Hepatic stellate cell (primary cell): ENCODE results near the gene BNC2.
"Not testable (repeated sequence)": the region's sequence is repeated elsewhere in the genome, so short reads cannot be mapped to it uniquely, and the experiment has no call there.

Source experiments
- DNase-seq: peaks from one replicate; pipeline ENCODE4 v3.0.0; 2011; ENCODE audit warnings: low spot score

Gene BNC2

GRCh38 chr9:16501726-16502125 is 368.7 kb downstream of the BNC2 start:
- DNase-seq = no peak

- no peak for DNase-seq
Measured at GRCh38 chr9:16501141-16501540, 369.3 kb downstream of the BNC2 start.

- DNase-seq = no peak
Measured at GRCh38 chr9:16500386-16500785, 370.1 kb downstream of the BNC2 start.

- no peak for DNase-seq
Measured at GRCh38 chr9:16499892-16500291, 370.6 kb downstream of the BNC2 start.

GRCh38 chr9:16496908-16497307 is 373.6 kb downstream of the BNC2 start:
- no peak for DNase-seq

GRCh38 chr9:16487915-16488314 is 382.6 kb downstream of the BNC2 start:
- no peak for DNase-seq

GRCh38 chr9:16485575-16486321 is 384.7 kb downstream of the BNC2 start:
- DNase-seq = no peak

- no peak for DNase-seq
Measured at GRCh38 chr9:16485160-16485559, 385.3 kb downstream of the BNC2 start.

- DNase-seq = no peak
Measured at GRCh38 chr9:16484744-16485143, 385.7 kb downstream of the BNC2 start.

GRCh38 chr9:16484180-16484579 is 386.3 kb downstream of the BNC2 start:
- DNase-seq = no peak

- no peak for DNase-seq
Measured at GRCh38 chr9:16482764-16483163, 387.7 kb downstream of the BNC2 start.

- not testable (repeated sequence) for DNase-seq
Measured at GRCh38 chr9:16480584-16480983, 389.9 kb downstream of the BNC2 start.

- DNase-seq = no peak
Measured at GRCh38 chr9:16475996-16476395, 394.5 kb downstream of the BNC2 start.

- no peak for DNase-seq
Measured at GRCh38 chr9:16475257-16475656, 395.2 kb downstream of the BNC2 start.

GRCh38 chr9:16469184-16469583 is 401.3 kb downstream of the BNC2 start:
- no peak for DNase-seq

GRCh38 chr9:16461851-16462250 is 408.6 kb downstream of the BNC2 start:
- no peak for DNase-seq

GRCh38 chr9:16461137-16461840 is 409.2 kb downstream of the BNC2 start:
- DNase-seq = no peak

- no peak for DNase-seq
Measured at GRCh38 chr9:16460696-16461095, 409.8 kb downstream of the BNC2 start.

GRCh38 chr9:16459421-16460148 is 410.9 kb downstream of the BNC2 start:
- no peak for DNase-seq

GRCh38 chr9:16458696-16459420 is 411.6 kb downstream of the BNC2 start:
- DNase-seq = no peak

GRCh38 chr9:16455842-16456241 is 414.6 kb downstream of the BNC2 start:
- DNase-seq = no peak

- no peak for DNase-seq
Measured at GRCh38 chr9:16453390-16453789, 417.1 kb downstream of the BNC2 start.
